Left kidney (tissue), 2 donors: ENCODE measurements around the gene AKAP6. TPM values are rescaled to one million over a fixed set of nuclear protein-coding genes. Genes with fewer than 3 reads are reported as not detected.

ENCODE experiments used
- DNase-seq: peaks from one replicate; pipeline ENCODE4 v3.0.0-alpha.2; 2013
- polyA plus RNA-seq: library from polyadenylated mRNA; unstranded; fragments of 120-200 nt; gene quantifications from one replicate; pipeline ENCODE4 v1.2.1, GENCODE V29; 2013; ENCODE audit not compliant: insufficient read length

The AKAP6 gene
- polyA plus RNA-seq, 1 donor = 2.9 TPM

DNA sequence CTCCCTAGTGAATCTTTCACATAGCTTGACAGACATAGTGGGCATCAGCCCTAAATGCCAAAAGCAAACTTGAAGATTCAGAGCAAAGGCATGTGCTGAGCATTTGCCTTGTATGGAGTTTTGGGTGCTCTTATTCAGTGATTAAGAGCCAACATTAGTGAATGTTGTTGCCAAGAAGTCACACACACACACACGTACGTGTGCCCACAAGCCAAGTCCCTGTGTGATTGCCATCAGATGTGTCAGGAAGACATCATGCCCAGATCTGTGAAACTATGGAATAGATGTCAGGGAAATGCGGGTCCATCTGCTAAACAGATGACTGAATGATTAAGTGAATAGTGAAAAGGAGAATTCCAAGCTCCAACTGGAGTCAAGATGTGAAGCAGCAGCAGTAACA is 149.0 kb downstream of the AKAP6 start:
- DNase-seq = no peak

DNA sequence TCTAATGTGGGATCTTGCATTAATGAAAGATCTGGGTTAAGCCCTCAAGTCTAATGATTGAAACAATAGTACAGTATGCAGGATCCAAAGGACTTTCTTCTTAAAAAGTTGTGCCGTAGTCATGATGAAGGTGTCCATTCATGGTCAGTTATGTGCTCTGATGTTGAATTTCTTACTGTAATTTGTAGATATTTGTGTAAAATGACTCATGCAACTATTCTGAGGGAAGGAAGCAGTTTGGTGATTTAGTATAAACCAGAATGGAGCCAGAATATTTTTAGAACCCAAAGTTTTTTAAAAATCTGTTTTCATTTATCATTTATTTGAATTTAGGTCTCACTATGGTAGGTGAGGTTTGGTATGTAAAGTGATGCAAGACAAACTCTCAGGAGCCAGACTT is 151.2 kb downstream of the AKAP6 start:
- no peak for DNase-seq

DNA sequence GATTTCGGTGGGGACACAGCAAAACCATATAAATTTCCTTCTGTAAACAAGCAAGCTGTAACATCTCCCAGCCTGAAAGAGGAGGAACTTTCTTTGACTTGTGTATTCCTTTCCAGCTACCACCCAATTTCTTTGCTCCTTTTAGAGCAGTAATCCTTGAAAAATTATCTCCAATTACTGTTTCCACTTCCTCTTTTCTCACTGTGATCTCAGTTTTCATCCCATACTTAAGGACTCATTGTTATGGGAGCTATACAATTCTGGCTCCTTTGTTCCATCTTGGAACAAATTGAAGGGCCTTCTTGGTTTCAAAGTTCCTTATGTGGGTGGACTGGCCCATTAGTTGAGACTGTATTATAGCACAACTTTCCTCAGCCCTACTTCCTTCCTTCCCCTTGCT is 152.6 kb downstream of the AKAP6 start:
- no peak for DNase-seq

DNA sequence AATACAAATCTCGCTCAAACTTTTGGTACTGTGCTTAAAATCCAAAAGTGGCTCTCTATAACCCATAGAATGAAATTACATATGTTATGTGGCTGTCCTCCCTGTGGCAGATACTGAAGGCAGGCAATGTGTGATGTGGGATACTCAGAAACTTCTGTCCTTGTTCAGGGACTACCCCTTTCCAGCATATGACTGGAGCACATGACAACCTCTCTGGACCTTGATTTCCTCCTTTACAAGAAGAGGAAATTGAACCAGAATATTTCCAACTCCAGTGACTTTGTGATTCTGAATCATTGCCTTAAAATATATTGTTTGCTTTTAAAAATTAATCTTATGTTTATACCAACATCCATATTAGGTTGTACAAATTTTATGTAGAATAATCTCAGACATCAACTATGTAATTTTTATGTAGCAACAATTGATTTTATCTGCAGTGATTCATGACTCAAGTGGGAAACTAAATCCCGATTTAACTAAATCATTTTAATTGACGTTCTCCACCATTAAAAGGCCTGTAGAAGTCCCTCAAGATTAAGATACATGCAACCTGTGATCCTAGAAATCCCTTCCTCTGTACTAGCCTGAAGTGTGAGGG is 162.4 kb downstream of the AKAP6 start:
- DNase-seq = no peak

DNA sequence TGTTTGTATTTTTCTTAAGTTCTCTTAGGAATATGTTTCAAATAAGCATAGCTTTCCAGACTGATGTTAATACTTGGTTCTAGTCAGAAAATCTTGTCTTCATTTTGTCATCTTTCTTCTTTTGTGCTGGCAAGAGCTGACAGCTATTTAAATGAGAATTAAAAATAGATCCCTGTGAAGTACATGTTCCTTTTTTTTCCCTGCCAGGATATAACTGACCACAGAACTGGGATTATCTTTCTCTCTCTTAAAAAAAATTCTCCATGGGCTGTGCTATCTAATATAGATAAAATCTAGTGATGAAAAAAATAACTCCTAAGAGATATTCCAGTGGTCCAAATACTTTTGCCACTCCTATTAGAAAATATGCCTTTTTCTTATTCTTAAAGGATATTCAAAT is 163.4 kb downstream of the AKAP6 start:
- DNase-seq = no peak

DNA sequence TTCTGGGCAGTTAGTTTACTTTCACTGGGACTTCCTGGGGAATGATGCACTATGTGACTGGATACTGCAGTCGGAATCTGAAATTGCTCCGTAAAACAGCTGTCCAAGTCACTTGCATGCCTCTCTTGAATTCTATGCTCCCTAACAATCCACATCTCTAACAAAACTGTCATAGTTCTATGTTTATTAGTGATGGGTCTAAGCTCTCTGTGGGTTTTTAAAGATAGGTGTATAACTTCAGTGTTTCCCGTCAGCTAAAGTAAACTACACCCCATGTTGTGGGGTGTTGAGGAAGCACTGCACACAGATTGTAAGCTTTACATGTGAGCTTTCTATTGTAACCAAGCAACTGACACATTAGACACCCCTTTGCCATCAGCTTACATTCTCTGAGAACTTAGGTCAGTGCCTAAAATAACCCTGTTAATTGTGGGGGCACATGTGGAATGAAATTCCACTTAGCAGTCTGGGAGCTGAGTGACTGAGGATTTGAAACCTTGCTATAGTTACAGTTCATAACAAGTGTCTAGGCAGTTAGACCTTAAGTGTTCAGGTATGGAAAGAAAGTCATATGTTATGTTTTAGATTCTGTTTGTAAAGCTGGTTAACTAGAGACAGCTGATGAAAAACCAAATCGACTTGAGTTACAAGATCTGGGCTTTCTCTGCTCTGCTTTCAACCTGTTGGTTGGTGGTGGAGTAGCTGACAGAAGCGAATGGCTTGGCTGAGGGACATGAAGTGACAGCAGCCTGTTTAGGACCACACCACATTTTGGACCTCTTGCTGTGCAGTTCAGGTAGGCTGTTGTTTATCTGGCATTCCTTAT is 165.7 kb downstream of the AKAP6 start:
- DNase-seq = no peak

DNA sequence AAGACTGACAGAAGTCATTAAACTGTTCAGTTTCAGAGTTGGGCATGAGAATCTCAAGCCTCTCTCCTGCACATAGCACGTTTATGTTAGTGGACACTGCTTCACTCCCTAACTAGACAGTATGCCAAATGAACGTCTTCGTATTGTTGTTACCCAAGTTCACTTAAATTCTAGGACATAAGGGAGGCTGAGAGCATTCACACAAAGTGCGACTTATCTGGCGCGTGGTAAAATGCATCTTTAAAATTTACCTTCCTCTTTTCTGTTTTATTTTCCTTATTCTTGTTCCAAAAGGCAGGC is 166.3 kb downstream of the AKAP6 start:
- DNase-seq = no peak

DNA sequence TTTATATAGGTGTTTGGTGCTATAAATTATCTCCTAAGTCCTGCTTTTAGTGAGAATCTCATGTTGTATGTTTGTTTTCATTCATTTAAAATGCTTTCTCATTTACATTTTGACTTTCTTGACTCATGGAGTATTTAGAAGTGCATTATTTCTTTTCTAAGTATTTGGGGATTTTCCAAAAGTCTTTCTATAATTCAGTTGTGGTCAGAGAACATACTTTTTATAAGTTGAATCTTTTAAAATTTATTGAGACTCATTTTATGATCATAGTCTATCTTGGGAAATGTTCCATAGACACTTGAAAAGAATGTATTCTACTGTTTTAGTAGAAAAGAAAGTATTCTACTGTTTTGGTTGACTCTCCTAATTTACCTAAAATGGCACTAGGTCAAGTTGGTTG is 168.2 kb downstream of the AKAP6 start:
- no peak for DNase-seq

DNA sequence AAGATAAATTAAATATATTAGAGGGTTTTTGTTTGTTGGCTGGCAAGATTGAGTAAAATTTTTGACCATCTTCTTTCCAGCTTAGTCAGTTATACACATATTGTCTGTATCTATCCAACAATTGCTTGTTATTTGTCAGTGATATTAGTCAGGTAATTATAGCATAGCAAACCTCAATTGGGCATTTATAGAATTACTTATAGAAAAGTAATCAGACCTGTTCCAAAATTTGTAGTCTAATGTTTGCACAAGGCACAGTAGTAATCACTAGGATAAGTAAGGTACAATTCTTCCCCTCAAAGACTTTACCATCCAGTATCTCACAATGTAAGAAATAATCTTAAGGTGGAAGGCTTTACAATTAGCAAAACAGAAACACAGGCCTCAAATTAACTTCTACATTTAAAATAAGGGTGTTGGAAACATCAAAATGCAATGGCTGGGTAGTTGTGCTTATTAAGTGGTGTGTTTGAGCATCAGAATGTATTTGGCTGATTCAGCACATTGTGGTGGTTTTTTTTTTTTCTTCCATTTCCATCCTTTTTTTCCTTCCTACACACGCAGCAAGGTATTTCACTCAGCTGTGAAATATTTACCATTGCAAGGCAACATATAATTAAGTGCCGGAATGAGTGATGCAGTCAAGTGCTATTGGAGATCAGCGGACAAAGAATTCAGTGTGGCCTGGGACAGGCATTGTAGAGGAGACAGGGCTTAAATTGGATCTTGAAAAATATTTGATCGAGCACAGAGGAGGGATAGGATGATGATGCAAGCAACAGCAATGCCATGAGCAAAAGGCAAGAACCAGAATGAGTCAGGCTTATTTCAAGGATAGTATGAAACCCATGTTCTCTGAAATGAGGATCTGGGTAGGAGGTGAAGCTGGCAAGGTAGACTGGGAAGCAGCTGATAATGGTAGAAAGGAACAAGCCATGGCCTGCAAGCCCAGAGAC is 178.2 kb downstream of the AKAP6 start:
- DNase-seq = no peak

DNA sequence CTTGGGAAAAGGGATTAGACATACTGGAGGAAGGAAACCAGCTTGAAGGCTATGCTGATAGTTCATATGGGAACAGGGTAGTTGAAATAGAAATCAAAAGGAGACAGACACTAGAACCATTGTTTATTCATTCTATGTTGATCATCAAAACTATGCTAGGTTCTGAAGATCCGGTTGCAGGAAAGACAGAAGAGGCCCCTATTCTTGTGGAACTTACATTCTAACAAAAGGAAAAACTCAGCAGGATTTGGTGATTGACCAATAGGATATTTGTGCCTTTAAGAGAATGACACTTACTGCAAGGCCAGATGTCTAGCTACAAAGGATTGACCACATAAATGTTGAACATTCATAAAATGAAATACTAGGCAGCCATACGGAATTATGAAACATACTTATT is 179.2 kb downstream of the AKAP6 start:
- no peak for DNase-seq

DNA sequence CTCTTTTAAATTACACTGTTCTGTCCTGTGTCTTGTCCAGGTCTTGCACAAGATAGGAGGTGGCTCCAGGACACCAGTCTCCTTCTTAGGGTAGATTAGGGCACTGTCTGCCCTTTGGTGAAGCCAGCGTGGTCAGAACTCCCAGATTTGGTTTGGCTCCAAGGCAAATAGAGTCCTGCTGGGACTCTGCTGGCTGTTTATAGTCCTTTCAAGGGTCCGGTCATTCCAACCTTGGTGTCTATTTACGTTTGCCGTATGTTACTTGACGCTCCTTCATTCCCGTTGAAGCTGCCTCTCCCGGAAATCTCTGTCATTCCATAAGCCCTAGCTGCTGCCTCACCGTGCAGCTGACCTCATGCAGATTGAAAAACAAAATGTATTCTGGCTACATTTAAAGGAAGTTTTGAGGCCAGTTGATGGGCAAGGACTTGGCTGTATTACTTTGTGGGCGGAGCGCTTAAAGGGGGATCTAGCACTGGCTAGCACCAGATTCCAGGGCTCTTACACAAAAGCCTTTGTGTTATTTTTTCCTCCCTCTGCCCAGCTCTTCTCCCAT is 180.6 kb downstream of the AKAP6 start:
- DNase-seq = no peak

DNA sequence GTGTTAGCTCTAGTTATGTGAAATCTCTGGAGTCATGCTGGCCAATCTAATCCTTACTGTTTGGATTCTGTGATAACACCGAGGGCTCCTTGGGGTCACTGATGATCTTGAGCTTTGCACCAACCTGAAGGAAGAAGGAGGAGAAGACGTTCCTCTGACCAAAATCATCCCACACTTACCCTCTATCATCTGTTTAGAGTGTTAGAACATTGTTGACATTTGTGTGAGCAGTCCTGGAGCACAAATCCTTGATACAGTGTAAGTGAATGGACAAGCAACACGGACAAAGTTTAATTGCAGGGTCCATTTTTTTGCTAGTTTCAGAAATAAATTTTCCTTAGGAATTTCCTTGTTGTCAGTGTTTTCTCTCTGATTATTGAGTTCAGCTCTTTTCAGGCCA is 181.7 kb downstream of the AKAP6 start:
- no peak for DNase-seq

DNA sequence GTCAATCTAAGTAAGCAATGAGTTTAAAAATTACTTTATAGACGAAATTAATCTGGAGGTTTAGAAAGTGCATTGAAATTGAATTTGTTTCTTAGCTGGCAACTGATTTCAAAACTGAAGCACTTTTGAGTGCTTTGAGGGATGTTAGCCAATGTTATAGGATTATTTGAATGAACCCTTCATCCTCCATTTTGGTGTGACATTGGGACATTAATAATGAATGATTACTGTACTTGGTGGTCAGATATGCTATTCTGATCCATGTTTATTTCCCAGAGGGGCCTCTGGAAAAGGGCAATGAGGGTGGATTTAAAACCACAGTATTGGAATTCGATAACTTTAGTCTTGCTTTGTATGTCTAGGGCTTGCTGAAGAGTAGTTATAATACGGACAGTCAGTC is 183.2 kb downstream of the AKAP6 start:
- DNase-seq = no peak

DNA sequence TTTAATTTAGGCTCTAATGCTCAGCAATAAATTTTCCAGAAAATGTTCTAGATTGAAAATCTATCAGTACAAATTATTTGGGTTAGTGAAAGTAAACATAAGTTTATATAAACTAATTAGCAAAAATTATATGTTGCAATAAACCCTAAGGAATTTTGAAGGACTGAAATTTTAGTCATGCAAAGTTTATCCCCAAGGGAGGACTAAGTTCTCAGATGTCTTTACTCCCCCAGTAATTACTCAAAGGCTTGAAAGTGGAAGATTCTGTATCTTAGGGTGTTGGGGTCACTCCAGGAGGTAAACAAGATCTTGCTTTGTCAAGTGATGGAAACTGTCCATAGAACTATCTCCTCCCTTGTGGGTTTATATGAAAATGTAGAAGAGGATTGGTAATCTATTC is 183.7 kb downstream of the AKAP6 start:
- no peak for DNase-seq

DNA sequence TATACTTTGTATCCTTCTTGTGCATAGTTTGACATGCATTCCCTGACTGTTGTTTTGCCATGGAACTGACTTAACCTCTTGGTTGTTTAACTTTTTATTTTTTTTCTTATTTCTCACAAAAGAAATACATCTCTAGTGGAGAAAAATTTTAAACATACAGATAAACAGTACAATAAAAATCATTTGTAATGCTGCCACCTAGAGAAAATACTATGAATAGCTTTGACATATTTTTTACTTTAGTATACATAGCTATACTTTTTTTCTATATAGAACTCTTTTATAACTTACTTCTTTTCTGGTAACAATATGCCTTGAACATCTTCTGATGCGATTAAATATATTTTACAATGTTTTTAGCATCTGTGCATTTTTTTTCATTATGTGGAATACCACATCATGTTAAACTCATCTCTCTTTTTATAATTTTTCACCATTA is 184.5 kb downstream of the AKAP6 start:
- DNase-seq = no peak

DNA sequence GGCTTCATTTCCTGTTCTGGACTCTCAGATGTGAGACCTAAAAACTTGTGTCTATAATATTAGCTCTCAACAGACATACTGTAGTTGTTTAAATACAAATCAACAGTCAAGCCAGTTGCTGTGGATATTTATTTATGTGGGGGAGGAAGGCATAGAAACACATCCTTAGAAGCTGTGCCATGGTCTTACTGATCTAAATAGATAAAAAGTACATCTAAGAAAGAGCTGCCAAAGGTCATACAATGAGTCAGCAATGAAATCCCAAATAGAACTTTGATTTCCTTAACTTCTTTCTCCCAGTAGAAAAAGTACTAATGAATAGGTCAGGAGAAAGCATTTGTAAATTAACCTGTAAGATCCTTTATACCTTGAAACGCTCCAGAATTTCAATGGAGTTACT is 185.1 kb downstream of the AKAP6 start:
- no peak for DNase-seq

DNA sequence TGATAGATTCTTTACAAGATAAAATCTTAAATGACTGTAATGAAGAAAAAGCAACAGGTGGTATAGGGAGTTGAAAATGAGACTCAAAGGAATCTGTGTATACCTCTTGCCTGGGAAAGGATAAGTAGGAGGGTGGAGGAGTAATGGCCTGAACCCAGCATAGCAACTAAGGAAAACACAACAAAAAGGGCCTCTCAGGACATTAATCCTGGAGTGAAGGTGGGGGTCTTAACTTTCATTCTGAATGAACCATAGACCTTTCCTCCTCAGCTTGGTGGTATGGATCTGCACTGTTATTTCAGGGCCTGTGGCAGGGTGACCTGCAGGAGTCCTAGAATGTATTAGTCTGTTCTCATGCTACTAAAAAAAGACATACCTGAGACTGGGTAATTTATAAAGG is 185.6 kb downstream of the AKAP6 start:
- DNase-seq = peak; percentile 36

DNA sequence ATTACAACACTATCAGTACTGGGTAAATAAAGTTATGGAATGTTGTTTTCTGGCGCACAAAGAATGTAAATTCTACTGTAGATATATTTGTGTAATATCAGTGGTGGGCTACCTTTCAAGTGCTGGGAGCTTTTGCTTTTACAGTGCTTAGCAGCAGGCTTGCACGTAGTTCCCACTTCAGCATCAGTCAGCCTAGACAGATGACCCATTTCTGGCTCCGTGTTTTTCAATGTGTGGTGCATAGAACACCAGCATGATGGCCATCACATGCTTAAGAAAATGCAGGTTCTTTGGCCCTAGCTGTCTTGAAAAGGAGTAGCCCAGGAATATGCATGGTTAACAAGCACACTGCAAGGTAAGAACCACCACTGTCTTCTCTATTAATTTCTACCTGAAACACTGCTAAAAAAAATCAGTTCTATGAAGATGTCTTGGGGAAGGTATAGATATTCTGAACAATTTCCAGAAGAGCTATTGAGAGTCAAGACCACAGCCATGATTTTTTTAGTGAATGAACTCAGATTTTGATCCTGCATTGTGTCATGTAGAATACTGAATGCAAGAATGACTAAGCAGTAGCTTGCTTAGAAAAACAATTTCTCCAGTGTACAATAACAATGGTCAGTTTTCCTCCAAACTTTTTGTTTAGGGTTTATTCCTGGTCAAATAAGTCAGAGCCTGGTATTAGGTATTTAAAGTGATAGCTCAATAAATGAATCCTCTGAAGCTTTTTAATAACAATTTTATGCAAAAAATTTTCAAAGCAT is 195.7 kb downstream of the AKAP6 start:
- no peak for DNase-seq

DNA sequence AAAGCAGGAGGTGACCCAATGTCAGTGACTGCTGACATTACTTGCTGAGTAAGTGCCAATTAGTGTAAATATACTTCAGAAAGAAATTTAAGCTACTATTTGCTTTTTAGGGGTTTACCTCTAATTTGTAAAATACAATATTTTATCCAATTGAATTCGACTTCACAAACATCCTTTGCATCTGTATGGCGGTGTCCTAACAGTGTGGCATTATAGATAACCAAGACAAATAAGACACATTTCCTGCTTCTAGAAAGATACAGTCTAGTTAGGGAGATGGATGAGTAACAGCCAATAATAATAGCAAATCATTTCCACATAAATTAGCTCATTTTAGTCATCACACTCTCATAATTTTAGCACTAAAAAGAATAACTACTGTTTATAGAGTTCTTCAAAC is 196.5 kb downstream of the AKAP6 start:
- DNase-seq = no peak

DNA sequence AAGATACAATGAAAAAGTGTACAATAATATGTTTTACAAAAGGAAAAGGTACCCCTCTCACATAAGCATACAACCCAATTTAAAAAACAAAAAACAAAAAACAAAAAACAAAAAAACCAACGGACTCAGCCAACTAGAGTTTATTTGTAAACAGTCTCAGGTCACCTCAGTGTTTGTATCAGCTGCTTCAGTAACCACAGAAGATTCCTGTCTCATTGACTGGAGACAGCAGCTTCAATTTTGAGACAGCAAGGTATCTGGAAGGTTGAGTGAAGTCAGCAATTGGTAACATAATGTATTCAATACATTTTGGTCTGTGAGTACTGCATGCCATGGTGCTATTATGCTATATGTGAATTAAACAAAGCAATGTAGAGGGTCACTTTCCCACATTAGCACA is 201.7 kb downstream of the AKAP6 start:
- DNase-seq = no peak

DNA sequence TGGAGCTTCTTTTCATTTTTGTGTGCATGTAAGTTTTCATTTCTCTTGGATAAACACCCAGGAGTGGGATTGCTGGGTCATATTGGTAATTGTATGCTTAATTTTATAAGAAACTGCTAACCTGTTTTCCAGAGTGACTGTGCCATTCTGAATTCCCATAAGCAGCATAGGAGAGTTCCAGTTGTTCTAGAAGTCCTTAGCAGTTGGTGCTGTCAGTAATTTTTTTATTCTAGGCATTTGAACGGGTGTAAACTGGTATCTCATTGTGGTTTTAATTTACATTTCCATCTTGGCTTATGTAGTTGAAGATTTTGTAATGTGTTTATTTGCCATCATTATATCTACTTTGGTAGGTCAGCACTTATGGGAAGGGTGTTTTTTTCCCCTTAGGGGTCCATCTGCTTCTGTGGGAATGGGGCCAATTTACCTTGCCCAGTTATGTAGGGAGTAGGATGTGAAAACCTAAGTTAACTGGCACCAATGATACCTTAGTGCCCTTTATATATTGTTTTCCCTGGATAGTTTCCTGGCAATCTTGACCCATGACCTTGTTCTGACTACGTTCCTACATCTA is 202.9 kb downstream of the AKAP6 start:
- no peak for DNase-seq

DNA sequence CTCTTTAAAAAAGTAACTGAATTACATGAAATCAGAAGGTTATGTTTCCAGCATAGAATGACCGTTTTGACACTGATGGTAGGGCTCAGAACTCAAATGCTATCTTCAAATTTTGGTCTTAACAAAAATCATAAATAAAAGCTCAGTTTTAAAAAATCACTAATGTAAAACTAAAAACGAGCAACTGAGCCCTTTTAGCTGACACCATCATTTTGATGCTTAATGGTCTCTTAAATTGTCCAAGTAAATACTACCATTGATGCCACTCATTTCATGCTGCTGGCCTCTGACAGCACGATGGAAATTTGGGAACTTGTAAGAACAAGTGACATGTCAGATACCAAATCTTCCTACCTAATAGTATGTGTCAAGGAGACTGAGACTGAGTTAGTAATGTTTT is 205.0 kb downstream of the AKAP6 start:
- DNase-seq = no peak
